ENCODE measurements around the gene DNAH2. TPM values are rescaled to one million over a fixed set of nuclear protein-coding genes. Genes with fewer than 3 reads are reported as not detected.
"Not testable (repeated sequence)": the region's sequence is repeated elsewhere in the genome, so short reads cannot be mapped to it uniquely, and the experiment has no call there.

DNAH2 gene
- total and polyA plus RNA-seq, 2 of the 4 experiments (the other 2 are of a cell fraction): under 0.01 to 0.02 TPM

GRCh38 chr17:7864384-7864783, 146.8 kb downstream of the DNAH2 start:
- Histone ChIP-seq H3K36me3 (ENCODE audit: control insufficient read depth, insufficient read depth, low read length) (peaks cover 14% of the 10 kb centered on the region), H3K79me1 (ENCODE audit: low read depth in 1 of 2, low read length in 2 of 2) (peaks cover 12 to 35% of the 10 kb centered on the region in 2 experiments; a peak in 3 of 4 replicates)
- H4K5ac ChIP-seq (ENCODE audit: low read depth, low read length); H3K4me1 ChIP-seq (ENCODE audit: control insufficient read depth, insufficient read depth, low read length); H2BK5ac ChIP-seq (ENCODE audit: low read depth, low read length, poor library complexity, severe bottlenecking); H3K4me2 ChIP-seq (ENCODE audit: low read depth, low read length); H3K18ac ChIP-seq (ENCODE audit: low read depth, low read length); H3K56ac ChIP-seq (ENCODE audit: extremely low read depth, insufficient read depth, low read length); H2BK20ac ChIP-seq (ENCODE audit: low read depth, low read length); H4K91ac ChIP-seq (ENCODE audit: insufficient read depth, low read depth, low read length); H3K23ac ChIP-seq (ENCODE audit: low read depth, low read length); H2AFZ ChIP-seq (replicated peaks; ENCODE audit: low read length, poor library complexity); H2BK15ac ChIP-seq (ENCODE audit: low read depth, low read length); H3K9me3 ChIP-seq (ENCODE audit: control insufficient read depth, insufficient read depth, low read length); H2AK5ac ChIP-seq (ENCODE audit: low read depth, low read length); POLR2A ChIA-PET (ENCODE audit: unreplicated experiment); H3K4ac ChIP-seq (ENCODE audit: low read depth, low read length); H2AK9ac ChIP-seq (replicated peaks; ENCODE audit: low read depth, low read length, poor library complexity); ATAC-seq (ENCODE audit: low read depth); H4K8ac ChIP-seq (ENCODE audit: low read depth in 2 of 2, low read length in 2 of 2); H3K14ac ChIP-seq (replicated peaks; ENCODE audit: low read depth, low read length); BruUV-seq (replicated peaks); H3K27me3 ChIP-seq (ENCODE audit: control insufficient read depth, insufficient read depth, low read length); H3K9ac ChIP-seq (ENCODE audit: low read depth, low read length); DNase-seq; H3K4me3 ChIP-seq (ENCODE audit: insufficient read depth, low read depth, low read length); H3K9me1 ChIP-seq (ENCODE audit: insufficient read depth, low read length); H2BK120ac ChIP-seq (ENCODE audit: low read depth, low read length); H3K27ac ChIP-seq (ENCODE audit: insufficient read depth, low read length); H4K20me1 ChIP-seq (ENCODE audit: insufficient read depth, low read length); dilution Hi-C loops (cut with HindIII; ENCODE audit: low sequenced_read_pairs, unreplicated experiment): not testable (repeated sequence)
- in situ Hi-C loops (cut with MboI; ENCODE audit: low sequenced_read_pairs): loop anchor here (5.0 kb wide), 1 partner anchor 33 kb away; no protein-coding TSS in a partner anchor
- no CpG with 5 or more reads among the region's 5 CpGs for WGBS, 2 experiments (ENCODE audit: extremely low coverage in 2 of 2, insufficient read length in 1 of 2)
- intact Hi-C loops (cut with micrococcal nuclease): loop anchor here (1.0 kb wide), 1 partner anchor 124 kb away; no protein-coding TSS in a partner anchor
- CTCF ChIA-PET: interaction anchor here (0.6 to 1.0 kb wide), 2 partner anchors 21 to 126 kb away, joined by 3 read pairs; no protein-coding TSS in a partner anchor
